Testis (tissue), 2 donors: ENCODE results near the gene DAB2IP.

Source experiments
- CTCF ChIP-seq, 3 experiments: fragments of 450-650 bp in 2 of 3; fragments of 200-600 bp in 1 of 3; sonication (generic) in 1 of 3; IDR thresholded peaks; one replicate each; pipeline ENCODE4 v1.5.1; 2016 to 2019; ENCODE audit warnings: antibody characterized with exemption in 3 of 3, mild to moderate bottlenecking in 2 of 3, moderate library complexity in 1 of 3
- POLR2A ChIP-seq: fragments of 450-650 bp; IDR thresholded peaks from one replicate; pipeline ENCODE4 v1.6.1; 2017; ENCODE audit warnings: antibody characterized with exemption, mild to moderate bottlenecking, moderate library complexity

GRCh38 chr9:121751686-121752445 lies 100.4 kb downstream of the DAB2IP start:
- TF ChIP-seq CTCF (IDR thresholded peaks at IDR 0.05) (no peak), POLR2A (no peak)
